Neural progenitor cell (in vitro differentiated cells): ENCODE results near the gene RBM33. TPM values are rescaled to one million over a fixed set of nuclear protein-coding genes. Genes with fewer than 3 reads are reported as not detected.

ENCODE experiments used
- DNase-seq: peaks from one replicate; pipeline ENCODE4 v3.0.0-alpha.2; 2016; ENCODE audit warnings: low spot score
- H2AFZ ChIP-seq: fragments of 200-600 bp; sonication (generic); replicated peaks from 2 replicates; pipeline ENCODE4 v1.6.1; 2016; ENCODE audit warnings: antibody characterized with exemption
- H3F3A ChIP-seq: fragments of 200-600 bp; sonication (generic); 2 replicates; pipeline ENCODE4 v1.6.1; 2016; ENCODE audit warnings: antibody characterized with exemption, low read depth
- H3K27ac ChIP-seq: fragments of 200-600 bp; sonication (generic); 2 replicates; pipeline ENCODE4 v1.5.1; 2016; ENCODE audit warnings: mild to moderate bottlenecking
- H3K27me3 ChIP-seq: fragments of 200-600 bp; sonication (generic); 2 replicates; pipeline ENCODE4 v1.6.1; 2016; ENCODE audit warnings: mild to moderate bottlenecking, moderate library complexity
- H3K36me3 ChIP-seq: fragments of 200-600 bp; sonication (generic); 2 replicates; pipeline ENCODE4 v1.5.1; 2016
- H3K4me1 ChIP-seq: fragments of 200-600 bp; sonication (generic); 2 replicates; pipeline ENCODE4 v1.6.1; 2016; ENCODE audit warnings: mixed run types
- H3K4me2 ChIP-seq: fragments of 200-600 bp; sonication (generic); 2 replicates; pipeline ENCODE4 v1.6.1; 2016
- H3K4me3 ChIP-seq: fragments of 200-600 bp; sonication (generic); 2 replicates; pipeline ENCODE4 v1.5.1; 2016
- H3K79me2 ChIP-seq: fragments of 200-600 bp; sonication (generic); 2 replicates; pipeline ENCODE4 v1.6.1; 2016; ENCODE audit warnings: low read depth
- H3K9ac ChIP-seq: fragments of 200-600 bp; sonication (generic); 2 replicates; pipeline ENCODE4 v1.6.1; 2016
- H3K9me3 ChIP-seq: fragments of 200-600 bp; sonication (generic); 2 replicates; pipeline ENCODE4 v1.5.1; 2016; ENCODE audit warnings: low read depth
- H4K20me1 ChIP-seq: fragments of 200-600 bp; sonication (generic); 2 replicates; pipeline ENCODE4 v1.6.1; 2016; ENCODE audit warnings: low read depth
- H3K27ac Mint-ChIP-seq: 3 replicates; pipeline ENCODE4 v1.8.0; 2021; ENCODE audit warnings: mixed read lengths
- H3K27me3 Mint-ChIP-seq: 2 replicates; pipeline ENCODE4 v1.8.0; 2022; ENCODE audit warnings: low read depth, mild to moderate bottlenecking, inconsistent platforms, moderate library complexity, mixed read lengths; ENCODE audit not compliant: insufficient read depth
- H3K36me3 Mint-ChIP-seq: 3 replicates; pipeline ENCODE4 v1.8.0; 2021; ENCODE audit warnings: mixed read lengths
- H3K4me1 Mint-ChIP-seq: 3 replicates; pipeline ENCODE4 v1.8.0; 2021; ENCODE audit warnings: mixed read lengths
- H3K4me3 Mint-ChIP-seq: 3 replicates; pipeline ENCODE4 v1.8.0; 2021; ENCODE audit warnings: mild to moderate bottlenecking, moderate library complexity, mixed read lengths
- H3K9me3 Mint-ChIP-seq: 3 replicates; pipeline ENCODE4 v1.8.0; 2020; ENCODE audit warnings: mixed read lengths
- CTCF ChIP-seq: fragments of 200-600 bp; sonication (generic); IDR thresholded peaks from 2 replicates; pipeline ENCODE4 v1.5.1; 2017; ENCODE audit warnings: antibody characterized with exemption, mild to moderate bottlenecking
- EZH2 ChIP-seq: fragments of 200-600 bp; sonication (generic); IDR thresholded peaks from 2 replicates; pipeline ENCODE4 v1.6.1; 2017; ENCODE audit warnings: antibody characterized with exemption, mild to moderate bottlenecking, moderate library complexity
- EZH2phosphoT487 ChIP-seq: fragments of 200-600 bp; sonication (generic); IDR thresholded peaks from 2 replicates; pipeline ENCODE4 v1.6.1; 2017; ENCODE audit warnings: antibody characterized with exemption
- total RNA-seq: library from RNA; depleted of rRNA; stranded (reverse); fragments of >200 nt; gene quantifications from 2 replicates; pipeline ENCODE4 v1.2.3, GENCODE V29; 2015; ENCODE audit warnings: low replicate concordance

The RBM33 gene
- total RNA-seq, 1 donor from 2014 or later: 48.6 TPM

GRCh38 chr7:155683098-155683497 lies 38.6 kb downstream of the RBM33 start:
- no peak for TF ChIP-seq EZH2phosphoT487
- TF ChIP-seq EZH2: no peak
- no peak for TF ChIP-seq CTCF
- Histone ChIP-seq H3K4me3 (no peak overlapping the region), H3K4me2 (no peak overlapping the region), H3K79me2 (peaks cover 85% of the 10 kb centered on the region), H2AFZ (no peak overlapping the region), H3K27ac (no peak overlapping the region), H4K20me1 (peaks cover 62% of the 10 kb centered on the region), H3K9me3 (peaks cover 3% of the 10 kb centered on the region), H3K27me3 (no peaks in the 10 kb centered on the region), H3K9ac (no peak overlapping the region), H3K4me1 (peaks cover 11% of the 10 kb centered on the region), H3K36me3 (peaks cover 26% of the 10 kb centered on the region), H3F3A (peaks cover 2% of the 10 kb centered on the region)
- peaks cover 21% of the 10 kb centered on the region for H3K4me1 Mint-ChIP-seq
- peaks cover 54% of the 10 kb centered on the region for H3K36me3 Mint-ChIP-seq
- H3K4me3 Mint-ChIP-seq: no peak overlapping the region
- DNase-seq: no peak
- peaks cover 7% of the 10 kb centered on the region for H3K9me3 Mint-ChIP-seq
- no peak overlapping the region for H3K27ac Mint-ChIP-seq
- H3K27me3 Mint-ChIP-seq: no peaks in the 10 kb centered on the region

- Mint-ChIP-seq H3K27ac (peak overlapping the region; percentile 20), H3K9me3 (peaks cover 13% of the 10 kb centered on the region), H3K36me3 (peaks cover 60% of the 10 kb centered on the region), H3K4me3 (no peak overlapping the region), H3K4me1 (peaks cover 21% of the 10 kb centered on the region), H3K27me3 (no peaks in the 10 kb centered on the region)
- TF ChIP-seq CTCF (no peak), EZH2phosphoT487 (no peak), EZH2 (no peak)
- no peak overlapping the region for H3K9ac ChIP-seq
- H3K4me1 ChIP-seq: peaks cover 11% of the 10 kb centered on the region
- H2AFZ ChIP-seq: no peak overlapping the region
- H3K9me3 ChIP-seq: peaks cover 3% of the 10 kb centered on the region
- no peak for DNase-seq
- peaks cover 26% of the 10 kb centered on the region for H3K36me3 ChIP-seq
- H3K4me3 ChIP-seq: no peak overlapping the region
- no peak overlapping the region for H3K4me2 ChIP-seq
- H3K27me3 ChIP-seq: no peaks in the 10 kb centered on the region
- peaks cover 61% of the 10 kb centered on the region for H4K20me1 ChIP-seq
- no peak overlapping the region for H3K27ac ChIP-seq
- peaks cover 2% of the 10 kb centered on the region for H3F3A ChIP-seq
- peaks cover 88% of the 10 kb centered on the region for H3K79me2 ChIP-seq
Measured at GRCh38 chr7:155683714-155684113, 39.3 kb downstream of the RBM33 start.

- Histone ChIP-seq H2AFZ (no peak overlapping the region), H3K27me3 (no peaks in the 10 kb centered on the region), H3K4me1 (peaks cover 11% of the 10 kb centered on the region), H3K79me2 (peaks cover 84% of the 10 kb centered on the region), H3K36me3 (peaks cover 26% of the 10 kb centered on the region), H3K9me3 (peaks cover 3% of the 10 kb centered on the region), H3F3A (peaks cover 2% of the 10 kb centered on the region), H3K4me2 (no peak overlapping the region), H3K4me3 (no peak overlapping the region), H3K9ac (no peak overlapping the region), H4K20me1 (peaks cover 56% of the 10 kb centered on the region), H3K27ac (no peak overlapping the region)
- DNase-seq: no peak
- Mint-ChIP-seq H3K4me1 (peaks cover 21% of the 10 kb centered on the region), H3K4me3 (no peak overlapping the region), H3K27ac (peak overlapping the region; percentile 20), H3K36me3 (peaks cover 61% of the 10 kb centered on the region), H3K9me3 (peaks cover 18% of the 10 kb centered on the region), H3K27me3 (no peaks in the 10 kb centered on the region)
- TF ChIP-seq EZH2phosphoT487 (no peak), EZH2 (no peak), CTCF (no peak)
Measured at GRCh38 chr7:155684543-155684942, 40.1 kb downstream of the RBM33 start.
